Ishikawa (cell line): ENCODE data around the gene PTBP3.

Experiments used
- EP300 ChIP-seq: IDR thresholded peaks from 2 replicates; pipeline ENCODE4 v1.6.1; 2012; ENCODE audit warnings: borderline replicate concordance
- FOXM1 ChIP-seq: IDR thresholded peaks from 2 replicates; pipeline ENCODE4 v1.6.1; 2012; ENCODE audit warnings: low read depth, borderline replicate concordance
- RAD21 ChIP-seq: IDR thresholded peaks from 2 replicates; pipeline ENCODE4 v1.6.1; 2012; ENCODE audit warnings: low read depth
- TAF1 ChIP-seq: IDR thresholded peaks from 2 replicates; pipeline ENCODE4 v1.6.1; 2012; ENCODE audit warnings: low read depth, mild to moderate bottlenecking
- TF ChIP-seq, protein P1 (sequence below): IDR thresholded peaks from 2 replicates; pipeline ENCODE4 v1.6.1; 2012; ENCODE audit warnings: low read depth, mild to moderate bottlenecking
- TF ChIP-seq, protein P2 (sequence below): IDR thresholded peaks from 2 replicates; pipeline ENCODE4 v1.6.1; 2012

DNA sequence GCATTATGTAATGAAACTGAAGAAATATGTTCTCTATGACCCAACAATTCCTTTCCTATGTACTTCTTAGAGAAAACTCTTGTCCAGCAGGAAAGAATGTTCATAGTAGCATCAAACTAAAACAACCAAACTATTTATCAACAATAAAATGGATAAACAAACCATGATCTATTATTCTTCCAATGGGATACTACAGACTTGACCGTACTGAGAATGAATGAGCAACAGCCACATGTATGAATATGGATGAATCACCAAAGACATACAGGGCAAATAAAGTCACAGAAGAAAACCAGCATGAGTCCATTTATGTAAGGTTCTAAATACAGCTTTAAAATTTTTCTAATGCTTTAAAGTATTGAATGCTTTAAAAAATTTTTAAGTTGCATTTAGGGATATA is 84.7 kb downstream of the PTBP3 start:
- TF ChIP-seq FOXM1: no peak
- no peak for TF ChIP-seq TAF1
- no peak for TF ChIP-seq RAD21
- TF ChIP-seq, protein P1, sequence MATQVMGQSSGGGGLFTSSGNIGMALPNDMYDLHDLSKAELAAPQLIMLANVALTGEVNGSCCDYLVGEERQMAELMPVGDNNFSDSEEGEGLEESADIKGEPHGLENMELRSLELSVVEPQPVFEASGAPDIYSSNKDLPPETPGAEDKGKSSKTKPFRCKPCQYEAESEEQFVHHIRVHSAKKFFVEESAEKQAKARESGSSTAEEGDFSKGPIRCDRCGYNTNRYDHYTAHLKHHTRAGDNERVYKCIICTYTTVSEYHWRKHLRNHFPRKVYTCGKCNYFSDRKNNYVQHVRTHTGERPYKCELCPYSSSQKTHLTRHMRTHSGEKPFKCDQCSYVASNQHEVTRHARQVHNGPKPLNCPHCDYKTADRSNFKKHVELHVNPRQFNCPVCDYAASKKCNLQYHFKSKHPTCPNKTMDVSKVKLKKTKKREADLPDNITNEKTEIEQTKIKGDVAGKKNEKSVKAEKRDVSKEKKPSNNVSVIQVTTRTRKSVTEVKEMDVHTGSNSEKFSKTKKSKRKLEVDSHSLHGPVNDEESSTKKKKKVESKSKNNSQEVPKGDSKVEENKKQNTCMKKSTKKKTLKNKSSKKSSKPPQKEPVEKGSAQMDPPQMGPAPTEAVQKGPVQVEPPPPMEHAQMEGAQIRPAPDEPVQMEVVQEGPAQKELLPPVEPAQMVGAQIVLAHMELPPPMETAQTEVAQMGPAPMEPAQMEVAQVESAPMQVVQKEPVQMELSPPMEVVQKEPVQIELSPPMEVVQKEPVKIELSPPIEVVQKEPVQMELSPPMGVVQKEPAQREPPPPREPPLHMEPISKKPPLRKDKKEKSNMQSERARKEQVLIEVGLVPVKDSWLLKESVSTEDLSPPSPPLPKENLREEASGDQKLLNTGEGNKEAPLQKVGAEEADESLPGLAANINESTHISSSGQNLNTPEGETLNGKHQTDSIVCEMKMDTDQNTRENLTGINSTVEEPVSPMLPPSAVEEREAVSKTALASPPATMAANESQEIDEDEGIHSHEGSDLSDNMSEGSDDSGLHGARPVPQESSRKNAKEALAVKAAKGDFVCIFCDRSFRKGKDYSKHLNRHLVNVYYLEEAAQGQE: no peak
- TF ChIP-seq, protein P2, sequence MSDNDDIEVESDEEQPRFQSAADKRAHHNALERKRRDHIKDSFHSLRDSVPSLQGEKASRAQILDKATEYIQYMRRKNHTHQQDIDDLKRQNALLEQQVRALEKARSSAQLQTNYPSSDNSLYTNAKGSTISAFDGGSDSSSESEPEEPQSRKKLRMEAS: no peak
- TF ChIP-seq EP300: no peak
